ENCODE measurements around the gene IST1. TPM values are rescaled to one million over a fixed set of nuclear protein-coding genes. Genes with fewer than 3 reads are reported as not detected.
A peak's percentile ranks its signal among the peaks of the same experiment; 100 is the strongest.

The IST1 gene
- total RNA-seq (2022) = 310 and 331 TPM in 2 replicates
- percentile 95 among the genes with signal in this experiment for Bru-seq, nascent RNA
- percentile 95 among the genes with signal in this experiment for BruChase-seq, experiment 1, labeled RNA remaining after a 2-hour chase
- BruChase-seq, experiment 2, labeled RNA remaining after a 6-hour chase = percentile 93 among the genes with signal in this experiment
- long read RNA-seq, full-length matches to known transcripts = 206 of 311 reads
- long read RNA-seq, partial matches to known transcripts = 43 of 311 reads
- long read RNA-seq, other reads (novel, unspliced or antisense) = 62 of 311 reads

- Mint-ChIP-seq H3K36me3 (ENCODE audit: insufficient read depth, unreplicated experiment) (peaks cover 60% of the 10 kb centered on the region), H3K27ac (ENCODE audit: unreplicated experiment) (peak within 1 kb of the TSS; percentile 89), H3K9me3 (ENCODE audit: unreplicated experiment) (no peaks in the 10 kb centered on the region), H3K4me1 (ENCODE audit: low read depth, unreplicated experiment) (no peaks in the 10 kb centered on the region), H3K27me3 (ENCODE audit: insufficient read depth, unreplicated experiment) (no peaks in the 10 kb centered on the region), H3K4me3 (ENCODE audit: unreplicated experiment) (peak within 1 kb of the TSS; percentile 79)
- BruUV-seq (replicated peaks) = no TSS peak
- peak; percentile 99 for DNase-seq
- peak within 1 kb of the TSS; percentile 79 for H3K4me3 ChIP-seq (ENCODE audit: low read depth, low read length)
- no peaks in the 10 kb centered on the region for H3K27me3 ChIP-seq (replicated peaks; ENCODE audit: control insufficient read depth, insufficient read depth, low read length)
- no peak for TF ChIP-seq CTCF (IDR thresholded peaks at IDR 0.05; ENCODE audit: insufficient read depth in 1 of 2, low read depth in 1 of 2, low read length in 1 of 2, severe bottlenecking in 1 of 2, unreplicated experiment in 1 of 2)
- H3K9me3 ChIP-seq = no peaks in the 10 kb centered on the region
- ChIA-PET POLR2A (interaction anchor here (1.7 kb wide), 1 partner anchor 12 kb away, joined by 12 read pairs; the partner anchor contains the start of gene ZNF821), CTCF (interaction anchor here (1.4 to 1.5 kb wide), 2 partner anchors 11 to 66 kb away, joined by 3 to 16 read pairs; partner anchors contain the start of gene ZNF821)
- intact Hi-C loops (cut with micrococcal nuclease; ENCODE audit: unreplicated experiment) = loop anchor here (1.0 to 2.0 kb wide), 3 partner anchors 11 to 198 kb away; partner anchors contain the start of genes DHX38, TXNL4B and ZNF821
- H3K36me3 ChIP-seq (ENCODE audit: control insufficient read depth, insufficient read depth, low read length) = peaks cover 2% of the 10 kb centered on the region
- peaks cover 5% of the 10 kb centered on the region; the same call in 1 of the 2 replicates for H3K4me1 ChIP-seq
These were observed at the start of gene IST1 for GRCh38 chr16:71894921-71895678. TSS of gene IST1 (plus strand) at chr16:71895531. CDS start at chr16:71915641, 20,110 bp downstream.

GRCh38 chr16:71845639-71846430, 49.5 kb upstream of the IST1 start, which contains the start of gene ATXN1L:
TSS of gene ATXN1L (plus strand) at chr16:71845976. CDS start at chr16:71849741, 3,765 bp downstream.
- H3K4me3 Mint-ChIP-seq (ENCODE audit: unreplicated experiment) = peak within 1 kb of the TSS; percentile 91
- intact Hi-C loops (cut with micrococcal nuclease; ENCODE audit: unreplicated experiment) = loop anchor here (1.0 to 2.0 kb wide), 3 partner anchors 12 to 37 kb away; no protein-coding TSS in a partner anchor
- Histone ChIP-seq H3K27me3 (replicated peaks; ENCODE audit: control insufficient read depth, insufficient read depth, low read length) (no peaks in the 10 kb centered on the region), H3K4me3 (ENCODE audit: low read depth, low read length) (peak within 1 kb of the TSS; percentile 93), H3K9me3 (no peaks in the 10 kb centered on the region), H3K36me3 (ENCODE audit: control insufficient read depth, insufficient read depth, low read length) (peaks cover 4% of the 10 kb centered on the region; the same call in 1 of the 2 replicates), H3K4me1 (peaks cover 8% of the 10 kb centered on the region; the same call in 1 of the 2 replicates)
- ChIA-PET CTCF (interaction anchor here (1.0 kb wide), 2 partner anchors 35 to 116 kb away, joined by 3 to 4 read pairs; no protein-coding TSS in a partner anchor), POLR2A (no interaction called here)
- no peak for TF ChIP-seq CTCF (IDR thresholded peaks at IDR 0.05; ENCODE audit: insufficient read depth in 1 of 2, low read depth in 1 of 2, low read length in 1 of 2, severe bottlenecking in 1 of 2, unreplicated experiment in 1 of 2)
- peaks cover 41% of the 10 kb centered on the region for H3K36me3 Mint-ChIP-seq (ENCODE audit: insufficient read depth, unreplicated experiment)
- H3K27ac Mint-ChIP-seq (ENCODE audit: unreplicated experiment) = peak within 1 kb of the TSS; percentile 95
- TSS peak; percentile 65 for BruUV-seq (replicated peaks)
- peaks cover 9% of the 10 kb centered on the region for H3K4me1 Mint-ChIP-seq (ENCODE audit: low read depth, unreplicated experiment)
- no peaks in the 10 kb centered on the region for H3K27me3 Mint-ChIP-seq (ENCODE audit: insufficient read depth, unreplicated experiment)
- H3K9me3 Mint-ChIP-seq (ENCODE audit: unreplicated experiment) = no peaks in the 10 kb centered on the region
- peak; percentile 95 to 98 for DNase-seq

All from Caco-2 (cell line).